WTC11 (cell line): ENCODE data around the gene PDXK. TPM values are rescaled to one million over a fixed set of nuclear protein-coding genes. Genes with fewer than 3 reads are reported as not detected.
A peak's percentile ranks its signal among the peaks of the same experiment; 100 is the strongest.

ENCODE experiments used
- ATAC-seq: fragments of 200-7000 bp; cut with Tn5 transposase; 2 replicates; pipeline ENCODE4 v1.10.0; 2021; ENCODE audit warnings: mild to moderate bottlenecking, moderate library complexity
- CTCF ChIA-PET: fragments of 300-600 bp; sonication (Branson Sonifier 250); formaldehyde crosslinking; loops from one replicate; lab custom pipeline; 2021; ENCODE audit warnings: antibody characterized with exemption; lab: Charles Lee
- POLR2A ChIA-PET: fragments of 350-600 bp; sonication (Branson Sonifier 250); formaldehyde crosslinking; loops from one replicate; lab custom pipeline; 2021; ENCODE audit warnings: antibody characterized with exemption; lab: Charles Lee
- DNase-seq: peaks from one replicate; pipeline ENCODE4 v3.0.0; 2021; ENCODE audit warnings: low spot score
- H3K27ac Mint-ChIP-seq: 2 replicates; pipeline ENCODE4 v1.8.0; 2021; ENCODE audit warnings: mixed read lengths
- H3K27me3 Mint-ChIP-seq: 2 replicates; pipeline ENCODE4 v1.8.0; 2021; ENCODE audit warnings: low read depth, mild to moderate bottlenecking, moderate library complexity, mixed read lengths
- H3K36me3 Mint-ChIP-seq: 2 replicates; pipeline ENCODE4 v1.8.0; 2021; ENCODE audit warnings: mixed read lengths
- H3K4me1 Mint-ChIP-seq: 2 replicates; pipeline ENCODE4 v1.8.0; 2022; ENCODE audit warnings: mixed read lengths
- H3K4me3 Mint-ChIP-seq: 2 replicates; pipeline ENCODE4 v1.8.0; 2021; ENCODE audit warnings: mild to moderate bottlenecking, moderate library complexity, mixed read lengths
- H3K9me3 Mint-ChIP-seq: 2 replicates; pipeline ENCODE4 v1.8.0; 2021; ENCODE audit warnings: mixed read lengths
- ATF2 ChIP-seq: sonication (generic); formaldehyde crosslinking; IDR thresholded peaks from 2 replicates; pipeline ENCODE4 v1.8.1; 2022; ENCODE audit warnings: low read depth, missing genetic modification reagents, borderline replicate concordance
- CREB1 ChIP-seq: sonication (generic); formaldehyde crosslinking; IDR thresholded peaks from 2 replicates; pipeline ENCODE4 v1.8.0; 2023; ENCODE audit warnings: mild to moderate bottlenecking, missing genetic modification reagents
- FOXJ3 ChIP-seq: sonication (generic); formaldehyde crosslinking; IDR thresholded peaks from 2 replicates; pipeline ENCODE4 v1.9.0; 2021; ENCODE audit warnings: missing genetic modification reagents, mild to moderate bottlenecking, borderline replicate concordance
- MXD4 ChIP-seq: fragments of 250-450 bp; sonication (Bioruptor Pico); IDR thresholded peaks from 2 replicates; pipeline ENCODE4 v1.8.0; 2021; ENCODE audit warnings: mild to moderate bottlenecking, moderate library complexity, borderline replicate concordance
- NFE2L1 ChIP-seq: sonication (generic); formaldehyde crosslinking; IDR thresholded peaks from 2 replicates; pipeline ENCODE4 v1.8.1; 2023; ENCODE audit warnings: missing genetic modification reagents
- NR1H2 ChIP-seq: sonication (generic); formaldehyde crosslinking; IDR thresholded peaks from 2 replicates; pipeline ENCODE4 v1.9.0; 2021; ENCODE audit warnings: mild to moderate bottlenecking, moderate library complexity, missing genetic modification reagents
- NR2C2 ChIP-seq: sonication (generic); formaldehyde crosslinking; IDR thresholded peaks from 2 replicates; pipeline ENCODE4 v1.8.0; 2022; ENCODE audit warnings: mild to moderate bottlenecking, missing genetic modification reagents
- RELA ChIP-seq: sonication (generic); formaldehyde crosslinking; IDR thresholded peaks from 2 replicates; pipeline ENCODE4 v1.8.1; 2022; ENCODE audit warnings: missing genetic modification reagents, mild to moderate bottlenecking, borderline replicate concordance
- ZBTB21 ChIP-seq: sonication (generic); formaldehyde crosslinking; IDR thresholded peaks from 2 replicates; pipeline ENCODE4 v1.8.1; 2023; ENCODE audit warnings: mild to moderate bottlenecking, missing genetic modification reagents, borderline replicate concordance
- ZBTB43 ChIP-seq: sonication (generic); formaldehyde crosslinking; IDR thresholded peaks from 2 replicates; pipeline ENCODE4 v1.8.1; 2023; ENCODE audit warnings: mild to moderate bottlenecking, missing genetic modification reagents
- ZNF671 ChIP-seq: fragments of 250-450 bp; sonication (Bioruptor Pico); IDR thresholded peaks from 2 replicates; pipeline ENCODE4 v1.8.0; 2021; ENCODE audit warnings: mild to moderate bottlenecking
- ZSCAN18 ChIP-seq: fragments of 250-450 bp; sonication (Bioruptor Pico); IDR thresholded peaks from 2 replicates; pipeline ENCODE4 v2.1.2; 2022; ENCODE audit warnings: mild to moderate bottlenecking, moderate library complexity
- total RNA-seq: library from RNA; stranded (reverse); gene quantifications from 3 replicates; pipeline ENCODE4 v1.2.3, GENCODE V29; 2021
- TF ChIP-seq, protein P1 (sequence below): sonication (generic); formaldehyde crosslinking; IDR thresholded peaks from 2 replicates; pipeline ENCODE4 v1.8.0; 2022; ENCODE audit warnings: mild to moderate bottlenecking, missing genetic modification reagents
- TF ChIP-seq, protein P2 (sequence below): sonication (generic); formaldehyde crosslinking; conservative IDR thresholded peaks from 2 replicates; pipeline ENCODE4 v1.8.1; 2022; ENCODE audit warnings: mild to moderate bottlenecking, missing genetic modification reagents

The PDXK gene
- total RNA-seq, 1 experiment from 2014 or later: 120 TPM

DNA sequence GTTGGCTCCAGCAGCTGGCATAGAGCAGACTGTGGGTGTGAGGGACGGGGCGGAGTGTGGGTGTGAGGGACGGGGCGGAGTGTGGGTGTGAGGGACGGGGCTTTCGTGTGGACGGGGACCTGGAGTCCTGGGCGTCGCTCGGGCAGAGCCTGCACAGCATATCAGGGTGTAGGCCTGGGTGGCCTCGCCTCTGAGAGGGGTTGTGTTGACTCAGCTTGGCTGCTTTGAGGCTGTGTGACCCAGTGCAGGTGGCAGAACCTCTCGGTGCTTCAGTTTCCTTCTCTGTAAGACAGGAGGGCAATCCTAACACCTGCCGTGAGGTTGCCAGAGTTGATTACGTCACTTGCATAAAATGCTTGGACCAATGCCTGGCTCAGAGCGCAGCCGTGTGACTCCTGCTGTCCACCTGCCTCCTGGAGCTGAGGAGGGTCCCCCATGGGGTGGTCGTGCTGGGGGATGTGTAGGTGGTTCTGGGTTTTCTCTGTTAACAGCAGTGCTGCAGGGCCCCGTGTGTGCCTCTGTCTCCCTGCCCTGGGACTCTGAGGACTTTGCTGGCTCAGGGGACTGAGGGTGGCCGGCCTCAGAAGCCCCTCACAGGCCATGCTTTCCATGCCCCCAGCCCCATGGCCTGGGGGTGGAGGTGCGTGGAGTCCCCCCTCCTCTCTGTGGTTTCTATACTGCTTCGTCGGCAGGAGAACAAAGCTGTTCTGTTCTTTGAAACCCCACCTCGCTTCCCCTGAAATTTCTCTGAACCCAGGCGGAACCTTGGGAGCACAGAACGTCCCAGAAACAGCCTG is 15.4 kb downstream of the PDXK start (continued):
- TF ChIP-seq ZBTB21 (CRISPR knock-in tag): no peak
- TF ChIP-seq FOXJ3 (CRISPR knock-in tag): no peak
- TF ChIP-seq, all 79 proteins: peak for 0

- TF ChIP-seq RELA: no peak
- no peak for TF ChIP-seq ZNF671 (CRISPR knock-in tag)
- TF ChIP-seq ZSCAN18: no peak
- TF ChIP-seq NR2C2 (CRISPR knock-in tag): no peak
- no peak for TF ChIP-seq ATF2 (CRISPR knock-in tag)
- TF ChIP-seq CREB1 (CRISPR knock-in tag): no peak
- H3K27me3 Mint-ChIP-seq: no peaks in the 10 kb centered on the region
- H3K27ac Mint-ChIP-seq: peak overlapping the region; percentile 49; the same call in 1 of the 2 replicates
- CTCF ChIA-PET: no interaction called here
- H3K9me3 Mint-ChIP-seq: no peaks in the 10 kb centered on the region
- POLR2A ChIA-PET: no interaction called here
- peaks cover 9% of the 10 kb centered on the region for H3K4me1 Mint-ChIP-seq
- H3K4me3 Mint-ChIP-seq: no peak overlapping the region
- H3K36me3 Mint-ChIP-seq: 0 out of 2 replicates have a peak, but pooled peaks cover 2% of the 10 kb centered on the region
- ATAC-seq: no peak
- no peak for DNase-seq
Measured at GRCh38 chr21:43734928-43735229, 15.9 kb downstream of the PDXK start.

DNA sequence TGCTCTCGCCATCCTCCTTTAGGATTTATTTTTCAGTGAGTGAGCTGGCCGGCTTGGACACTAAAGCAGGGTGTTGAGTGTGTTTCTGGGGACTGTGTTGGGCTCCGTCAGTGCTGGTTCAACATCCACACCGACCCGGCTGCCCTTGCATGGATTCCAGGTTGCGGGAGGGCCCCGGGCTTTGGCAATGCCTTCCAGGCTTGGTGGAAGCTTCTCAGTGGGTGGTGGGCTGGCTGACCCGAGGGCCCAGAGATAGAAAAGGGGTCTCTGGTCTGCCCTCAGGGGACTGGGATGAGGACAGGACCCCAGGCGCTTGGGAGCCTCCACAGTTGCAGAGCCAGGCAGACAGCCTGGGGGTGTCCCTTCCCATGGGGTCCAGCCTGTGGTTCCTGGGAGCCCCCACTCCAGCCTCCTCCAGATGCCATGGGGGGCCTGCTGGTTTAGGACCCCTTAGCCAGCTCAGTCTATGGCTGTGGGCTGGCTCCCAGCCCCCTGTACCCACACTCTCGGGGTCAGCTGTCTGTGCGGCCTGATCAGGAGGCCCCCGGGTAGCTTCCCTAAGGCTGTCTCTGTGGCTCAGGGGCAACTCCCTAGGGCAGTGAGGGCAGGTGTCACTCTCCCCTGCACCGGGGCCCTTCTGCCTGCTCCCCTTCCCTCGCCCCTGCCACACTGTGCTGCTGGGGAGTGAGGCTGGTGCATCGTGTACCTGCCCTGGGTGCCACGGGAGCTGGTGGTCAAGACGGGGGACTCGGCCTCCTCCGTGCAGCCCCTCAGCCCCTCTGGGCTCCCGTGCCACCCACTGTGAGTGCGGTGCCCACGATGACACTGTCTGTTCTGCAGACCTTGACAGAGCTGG is 16.5 kb downstream of the PDXK start:
- no peak for TF ChIP-seq MXD4 (CRISPR knock-in tag)
- no peak for TF ChIP-seq NFE2L1 (CRISPR knock-in tag)
- TF ChIP-seq, protein P1, sequence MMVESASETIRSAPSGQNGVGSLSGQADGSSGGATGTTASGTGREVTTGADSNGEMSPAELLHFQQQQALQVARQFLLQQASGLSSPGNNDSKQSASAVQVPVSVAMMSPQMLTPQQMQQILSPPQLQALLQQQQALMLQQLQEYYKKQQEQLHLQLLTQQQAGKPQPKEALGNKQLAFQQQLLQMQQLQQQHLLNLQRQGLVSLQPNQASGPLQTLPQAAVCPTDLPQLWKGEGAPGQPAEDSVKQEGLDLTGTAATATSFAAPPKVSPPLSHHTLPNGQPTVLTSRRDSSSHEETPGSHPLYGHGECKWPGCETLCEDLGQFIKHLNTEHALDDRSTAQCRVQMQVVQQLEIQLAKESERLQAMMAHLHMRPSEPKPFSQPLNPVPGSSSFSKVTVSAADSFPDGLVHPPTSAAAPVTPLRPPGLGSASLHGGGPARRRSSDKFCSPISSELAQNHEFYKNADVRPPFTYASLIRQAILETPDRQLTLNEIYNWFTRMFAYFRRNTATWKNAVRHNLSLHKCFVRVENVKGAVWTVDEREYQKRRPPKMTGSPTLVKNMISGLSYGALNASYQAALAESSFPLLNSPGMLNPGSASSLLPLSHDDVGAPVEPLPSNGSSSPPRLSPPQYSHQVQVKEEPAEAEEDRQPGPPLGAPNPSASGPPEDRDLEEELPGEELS (CRISPR knock-in tag): no peak
- TF ChIP-seq ZBTB43 (CRISPR knock-in tag): no peak
- no peak for TF ChIP-seq NR1H2 (CRISPR knock-in tag)
- TF ChIP-seq, protein P2, sequence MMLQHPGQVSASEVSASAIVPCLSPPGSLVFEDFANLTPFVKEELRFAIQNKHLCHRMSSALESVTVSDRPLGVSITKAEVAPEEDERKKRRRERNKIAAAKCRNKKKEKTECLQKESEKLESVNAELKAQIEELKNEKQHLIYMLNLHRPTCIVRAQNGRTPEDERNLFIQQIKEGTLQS (CRISPR knock-in tag): no peak
- peaks cover 15% of the 10 kb centered on the region for H3K4me1 Mint-ChIP-seq
- no peak for ATAC-seq
- H3K9me3 Mint-ChIP-seq: no peaks in the 10 kb centered on the region
- H3K36me3 Mint-ChIP-seq: 0 out of 2 replicates have a peak, but pooled peaks cover 2% of the 10 kb centered on the region
- H3K27ac Mint-ChIP-seq: no peak overlapping the region
- no peak for DNase-seq
- H3K27me3 Mint-ChIP-seq: no peaks in the 10 kb centered on the region
- ChIA-PET CTCF (interaction anchor here (0.6 to 2.4 kb wide), 4 partner anchors 7 to 75 kb away, joined by 3 to 28 read pairs (median 4); no protein-coding TSS in a partner anchor), POLR2A (no interaction called here)
- H3K4me3 Mint-ChIP-seq: no peak overlapping the region
